Mammary epithelial cell (primary cell): ENCODE results near the gene HTT-AS.

ENCODE experiments used
- EZH2 ChIP-seq: IDR thresholded peaks from 2 replicates; pipeline ENCODE4 v1.6.1; 2012; ENCODE audit warnings: low read length, inconsistent platforms, borderline replicate concordance
- TF ChIP-seq, protein P1 (sequence below), 2 donors: IDR thresholded peaks in 1 of 2; conservative IDR thresholded peaks in 1 of 2; 2 replicates each; pipeline ENCODE4 v1.5.1; 2011 to 2012; ENCODE audit warnings: inconsistent platforms in 2 of 2, low read length in 2 of 2, mild to moderate bottlenecking in 2 of 2, control low read depth in 1 of 2, low read depth in 1 of 2; ENCODE audit not compliant: insufficient read depth in 1 of 2; ENCODE audit errors: extremely low read depth in 1 of 2

DNA sequence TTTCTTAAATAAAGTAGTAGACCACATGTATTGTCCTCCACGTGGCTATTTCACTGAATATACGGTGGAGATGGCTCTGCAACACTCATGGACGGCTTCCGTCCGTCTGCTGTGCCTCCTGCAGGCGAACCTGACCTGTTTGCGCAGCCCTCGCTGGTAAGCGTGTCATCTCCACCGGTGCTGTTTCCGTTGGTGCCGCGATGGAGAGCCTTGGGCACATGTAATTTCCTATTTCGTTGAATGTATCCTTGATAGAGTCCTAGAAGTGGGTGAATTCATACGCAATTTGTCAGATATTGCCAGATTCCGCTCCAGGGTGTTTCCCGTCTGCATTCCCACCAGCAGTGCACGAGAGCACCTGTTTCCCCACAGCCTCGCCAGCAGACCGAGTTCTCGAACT is 48.5 kb downstream of the HTT-AS start:
- TF ChIP-seq EZH2, result no peak
- TF ChIP-seq, protein P1, sequence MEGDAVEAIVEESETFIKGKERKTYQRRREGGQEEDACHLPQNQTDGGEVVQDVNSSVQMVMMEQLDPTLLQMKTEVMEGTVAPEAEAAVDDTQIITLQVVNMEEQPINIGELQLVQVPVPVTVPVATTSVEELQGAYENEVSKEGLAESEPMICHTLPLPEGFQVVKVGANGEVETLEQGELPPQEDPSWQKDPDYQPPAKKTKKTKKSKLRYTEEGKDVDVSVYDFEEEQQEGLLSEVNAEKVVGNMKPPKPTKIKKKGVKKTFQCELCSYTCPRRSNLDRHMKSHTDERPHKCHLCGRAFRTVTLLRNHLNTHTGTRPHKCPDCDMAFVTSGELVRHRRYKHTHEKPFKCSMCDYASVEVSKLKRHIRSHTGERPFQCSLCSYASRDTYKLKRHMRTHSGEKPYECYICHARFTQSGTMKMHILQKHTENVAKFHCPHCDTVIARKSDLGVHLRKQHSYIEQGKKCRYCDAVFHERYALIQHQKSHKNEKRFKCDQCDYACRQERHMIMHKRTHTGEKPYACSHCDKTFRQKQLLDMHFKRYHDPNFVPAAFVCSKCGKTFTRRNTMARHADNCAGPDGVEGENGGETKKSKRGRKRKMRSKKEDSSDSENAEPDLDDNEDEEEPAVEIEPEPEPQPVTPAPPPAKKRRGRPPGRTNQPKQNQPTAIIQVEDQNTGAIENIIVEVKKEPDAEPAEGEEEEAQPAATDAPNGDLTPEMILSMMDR (conservative IDR thresholded peaks at IDR 0.05 in 1 of 2, IDR thresholded peaks at IDR 0.05 in 1 of 2; ENCODE audit: extremely low read depth in 1 of 2, insufficient read depth in 1 of 2, low read depth in 1 of 2, low read length in 2 of 2), result no peak
